ENCODE results near the gene RFX1. TPM values are rescaled to one million over a fixed set of nuclear protein-coding genes. Genes with fewer than 3 reads are reported as not detected.

Gene RFX1
- total RNA-seq, result 2.4 and 4.3 TPM in 2 replicates

DNA sequence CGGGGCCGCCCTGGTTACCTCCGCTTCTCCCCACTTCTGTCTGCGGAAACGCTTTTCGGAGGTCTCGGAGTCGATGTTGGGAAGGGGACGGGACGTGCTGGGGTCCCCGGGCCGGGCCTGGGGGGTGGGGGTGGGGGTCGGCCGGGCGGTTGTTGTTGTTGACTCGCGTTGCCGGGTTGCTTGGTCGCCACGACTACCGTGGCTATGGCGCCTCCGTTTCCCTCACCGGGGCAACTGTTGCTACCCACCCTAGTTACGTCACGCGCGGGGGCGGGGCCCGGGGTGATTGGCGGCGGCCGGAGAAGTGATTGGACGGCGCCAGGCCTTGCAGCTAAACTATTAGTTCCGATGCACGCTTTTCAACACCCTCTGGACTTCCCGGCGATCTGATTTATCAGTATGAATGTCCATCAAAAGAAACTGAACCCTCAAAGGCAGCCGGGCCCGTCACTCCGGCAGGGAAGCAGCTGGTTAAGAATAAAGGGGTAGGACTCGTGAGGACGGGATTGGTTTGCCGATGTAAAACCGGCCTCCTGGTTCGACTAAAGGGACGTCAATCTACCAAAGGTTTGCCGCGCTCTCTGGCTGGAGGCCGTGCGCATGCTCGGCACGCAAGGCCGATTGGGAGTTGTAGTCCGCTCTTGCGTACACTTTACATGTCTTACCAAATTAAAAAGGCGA is at the start of gene RFX1:
RFX1 (minus strand) TSS at position 236 of the 681 bp plus-strand sequence. CDS start 12,477 bp downstream, outside the sequence.

DNA sequence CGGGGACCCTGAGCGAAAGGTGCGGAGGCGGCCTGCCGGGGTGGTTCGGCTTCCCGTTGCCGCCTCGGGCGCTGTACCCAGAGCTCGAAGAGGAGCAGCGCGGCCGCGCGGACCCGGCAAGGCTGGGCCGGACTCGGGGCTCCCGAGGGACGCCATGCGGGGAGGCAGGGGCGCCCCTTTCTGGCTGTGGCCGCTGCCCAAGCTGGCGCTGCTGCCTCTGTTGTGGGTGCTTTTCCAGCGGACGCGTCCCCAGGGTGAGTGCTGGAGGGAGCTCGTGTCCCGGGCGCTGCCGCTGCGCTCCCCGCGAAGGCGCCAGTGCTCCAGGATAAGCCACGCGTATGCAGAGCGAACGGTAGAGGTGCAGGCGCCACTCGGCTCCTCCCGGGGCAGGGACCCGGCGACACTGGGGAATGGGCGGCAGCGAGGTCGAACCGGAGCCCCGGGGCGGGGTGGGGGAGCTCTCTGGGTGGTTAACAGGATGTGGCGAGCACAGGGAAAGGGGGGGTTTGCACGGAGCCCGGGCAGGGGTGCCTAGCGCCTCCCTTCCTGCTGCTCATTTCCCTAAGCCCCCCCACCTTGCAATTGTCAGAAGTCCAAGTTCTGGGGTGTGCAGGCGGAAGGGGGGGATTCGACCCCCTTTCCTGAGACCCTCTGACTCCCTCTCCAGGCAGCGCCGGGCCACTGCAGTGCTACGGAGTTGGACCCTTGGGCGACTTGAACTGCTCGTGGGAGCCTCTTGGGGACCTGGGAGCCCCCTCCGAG is 25.8 kb upstream of the RFX1 start, which contains the start of gene IL27RA:
IL27RA (plus strand) TSS at position 44 of the 762 bp plus-strand sequence; CDS start at position 155, 111 bp downstream.

DNA sequence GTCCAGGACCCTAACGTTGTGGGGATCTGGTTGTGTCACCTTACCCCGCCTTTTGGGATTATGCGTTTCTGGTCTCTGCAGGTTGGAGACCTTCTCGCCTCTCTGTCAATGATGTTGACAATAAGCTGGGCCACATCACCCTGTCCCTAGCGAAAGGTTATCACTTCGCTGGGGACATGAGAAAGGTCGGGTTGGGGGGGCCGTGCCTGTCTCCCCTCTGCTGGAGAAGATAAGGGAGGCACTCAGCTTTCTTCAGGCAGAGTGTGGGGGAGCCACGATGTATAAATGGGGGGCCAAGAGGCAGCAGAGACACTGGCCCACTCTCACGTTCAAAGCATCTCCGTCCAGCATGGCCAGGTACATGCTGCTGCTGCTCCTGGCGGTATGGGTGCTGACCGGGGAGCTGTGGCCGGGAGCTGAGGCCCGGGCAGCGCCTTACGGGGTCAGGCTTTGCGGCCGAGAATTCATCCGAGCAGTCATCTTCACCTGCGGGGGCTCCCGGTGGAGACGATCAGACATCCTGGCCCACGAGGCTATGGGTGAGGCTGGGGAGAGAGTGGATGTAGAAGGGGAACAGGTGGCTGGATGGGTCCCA is 21.8 kb upstream of the RFX1 start, which contains the start of gene RLN3:
RLN3 (plus strand) TSS at position 293 of the 595 bp plus-strand sequence; CDS start at position 350, 57 bp downstream.

DNA sequence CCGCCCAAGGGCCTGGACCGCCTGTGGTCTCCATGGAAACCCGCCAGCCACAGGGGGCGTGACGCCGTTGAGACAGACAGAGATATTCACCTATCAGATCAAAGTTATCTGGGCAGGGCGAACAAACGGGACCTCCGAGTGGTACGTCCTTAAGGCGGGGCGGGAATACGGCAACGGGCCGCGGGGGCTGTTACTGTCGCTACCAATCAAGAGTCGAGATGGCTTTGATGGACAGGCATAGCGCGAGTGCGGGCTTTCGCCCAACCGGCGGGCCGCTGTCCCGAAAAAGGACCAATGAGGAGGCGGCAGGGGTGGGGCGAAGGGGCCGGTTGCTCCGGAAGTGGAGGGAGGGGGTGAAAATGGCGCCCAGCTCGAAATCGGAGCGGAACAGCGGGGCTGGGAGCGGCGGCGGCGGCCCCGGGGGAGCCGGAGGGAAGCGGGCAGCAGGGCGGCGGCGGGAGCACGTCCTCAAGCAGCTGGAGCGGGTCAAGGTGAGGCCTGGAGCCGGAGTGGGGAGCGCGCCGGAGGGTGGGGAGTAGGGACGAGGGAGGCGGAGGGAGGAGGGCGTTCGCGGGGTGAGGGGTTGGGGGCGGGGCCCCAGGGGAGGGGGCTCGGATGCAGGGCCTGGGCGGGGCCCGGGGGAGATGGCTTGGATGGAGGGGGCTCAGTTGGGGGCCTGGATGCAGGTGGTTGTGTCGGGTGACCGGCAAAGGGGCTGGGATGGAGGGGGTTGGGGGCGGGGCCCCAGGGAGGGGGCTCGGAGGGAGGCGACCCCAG is 53.8 kb downstream of the RFX1 start, which contains the start of gene DCAF15:
DCAF15 (plus strand) TSS at position 356 of the 777 bp plus-strand sequence; CDS start at position 360, 4 bp downstream.

DNA sequence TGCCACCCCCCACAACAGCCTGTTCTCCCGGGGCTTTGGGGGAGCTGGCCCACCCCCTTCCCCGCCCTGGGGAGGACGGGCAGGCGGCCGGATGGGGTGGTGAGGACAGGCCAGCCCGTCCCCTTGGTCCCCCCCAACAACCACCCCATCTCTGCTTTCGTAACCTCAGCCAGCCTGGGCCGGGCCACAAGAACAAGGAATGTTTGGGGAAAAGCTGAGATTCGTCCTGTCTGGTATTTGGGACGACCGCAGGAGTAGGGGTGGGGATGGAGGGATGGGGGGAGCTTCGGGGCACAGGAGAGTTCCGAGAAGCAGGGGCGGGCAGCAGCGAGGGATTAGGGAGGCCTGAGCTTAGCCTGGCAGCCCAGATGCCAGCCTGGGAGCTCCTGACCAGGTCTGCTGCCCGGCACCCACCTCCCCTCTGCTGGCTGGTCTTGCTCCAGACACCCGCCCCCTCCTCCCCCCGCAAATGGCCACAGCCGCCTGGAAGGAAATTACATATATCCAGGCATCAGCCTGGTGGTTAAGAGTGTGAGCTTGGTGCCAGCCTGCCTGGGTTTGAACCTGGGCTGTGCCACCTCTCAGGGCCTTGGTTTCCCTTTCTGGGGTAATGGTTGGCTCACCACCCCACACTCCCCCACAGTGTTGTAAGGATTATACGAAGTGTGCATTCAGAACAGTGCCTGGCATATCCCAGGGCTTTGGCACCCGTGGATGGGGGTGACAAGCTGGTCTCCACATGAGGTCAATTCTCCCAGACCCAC is 67.6 kb downstream of the RFX1 start, which contains the start of gene PODNL1:
PODNL1 (minus strand) TSS at position 117 of the 764 bp plus-strand sequence. CDS start 236 bp downstream, outside the sequence.

Other genes with a start within 250 kb of the RFX1 start
- 23.2 and 37.3 TPM in 2 replicates for gene MRI1, start 241.8 kb downstream of the RFX1 start, total RNA-seq
- 154 and 162 TPM in 2 replicates for gene C19orf53, start 231.9 kb downstream of the RFX1 start, total RNA-seq
- gene ZSWIM4, start 210.9 kb downstream of the RFX1 start, total RNA-seq, result 1.8 and 6.0 TPM in 2 replicates
- not detected in 2 replicates for gene NANOS3, start 129.2 kb downstream of the RFX1 start, total RNA-seq
- gene BRME1, start 100.2 kb downstream of the RFX1 start, total RNA-seq, result 0.09 TPM in 1 of 2 replicates, not detected in the other
- gene CC2D1A, start 100.1 kb downstream of the RFX1 start, total RNA-seq, result 14.9 and 21.4 TPM in 2 replicates
- 6.5 and 8.2 TPM in 2 replicates for gene PODNL1, start 67.9 kb downstream of the RFX1 start, total RNA-seq
- 15.1 and 20.4 TPM in 2 replicates for gene DCAF15, start 53.8 kb downstream of the RFX1 start, total RNA-seq
- gene RLN3, start 21.8 kb upstream of the RFX1 start, total RNA-seq, result not detected in 2 replicates
- gene IL27RA, start 25.4 kb upstream of the RFX1 start, total RNA-seq, result 0.47 and 0.60 TPM in 2 replicates
- not detected in 2 replicates for gene PALM3, start 55.8 kb upstream of the RFX1 start, total RNA-seq
- 0.35 and 1.2 TPM in 2 replicates for gene MISP3, start 66.5 kb upstream of the RFX1 start, total RNA-seq
- not detected in 2 replicates for gene C19orf67, start 79.5 kb upstream of the RFX1 start, total RNA-seq
- gene SAMD1, start 84.4 kb upstream of the RFX1 start, total RNA-seq, result 28.6 and 29.1 TPM in 2 replicates
- 53.4 and 58.8 TPM in 2 replicates for gene PRKACA, start 111.4 kb upstream of the RFX1 start, total RNA-seq
- gene ASF1B, start 130.3 kb upstream of the RFX1 start, total RNA-seq, result 0.35 and 5.8 TPM in 2 replicates
- gene ADGRL1, start 199.8 kb upstream of the RFX1 start, total RNA-seq, result 10.4 and 12.8 TPM in 2 replicates